Ishikawa (cell line): ENCODE data around the gene CTNNA3.

Experiments
- CEBPB ChIP-seq: IDR thresholded peaks from 2 replicates; pipeline ENCODE4 v1.6.1; 2012
- EGR1 ChIP-seq: IDR thresholded peaks from 2 replicates; pipeline ENCODE4 v1.6.1; 2012
- EP300 ChIP-seq: IDR thresholded peaks from 2 replicates; pipeline ENCODE4 v1.6.1; 2012; ENCODE audit warnings: borderline replicate concordance
- MAX ChIP-seq: IDR thresholded peaks from 2 replicates; pipeline ENCODE4 v1.6.1; 2012
- NFIC ChIP-seq: IDR thresholded peaks from 2 replicates; pipeline ENCODE4 v1.6.1; 2012
- RAD21 ChIP-seq: IDR thresholded peaks from 2 replicates; pipeline ENCODE4 v1.6.1; 2012; ENCODE audit warnings: low read depth
- REST ChIP-seq: IDR thresholded peaks from 2 replicates; pipeline ENCODE4 v1.6.1; 2012; ENCODE audit warnings: low read depth, mild to moderate bottlenecking
- TAF1 ChIP-seq: IDR thresholded peaks from 2 replicates; pipeline ENCODE4 v1.6.1; 2012; ENCODE audit warnings: low read depth, mild to moderate bottlenecking
- TCF12 ChIP-seq: IDR thresholded peaks from 2 replicates; pipeline ENCODE4 v1.6.1; 2012; ENCODE audit warnings: low read depth
- USF1 ChIP-seq: IDR thresholded peaks from 2 replicates; pipeline ENCODE4 v1.6.1; 2012
- YY1 ChIP-seq: IDR thresholded peaks from 2 replicates; pipeline ENCODE4 v1.6.1; 2012; ENCODE audit warnings: low read depth

- TF ChIP-seq YY1 (no peak), CEBPB (no peak), USF1 (no peak), TAF1 (no peak), REST (no peak), EGR1 (no peak), MAX (no peak), RAD21 (no peak), EP300 (no peak), NFIC (no peak), TCF12 (no peak)
Observed at GRCh38 chr10:66189271-66189670, 1506.7 kb downstream of the CTNNA3 start.
